ENCODE measurements around the gene OBSCN. TPM values are rescaled to one million over a fixed set of nuclear protein-coding genes. Genes with fewer than 3 reads are reported as not detected.

OBSCN gene
- total RNA-seq, 1 experiment from 2014 or later: 33.3 TPM

DNA sequence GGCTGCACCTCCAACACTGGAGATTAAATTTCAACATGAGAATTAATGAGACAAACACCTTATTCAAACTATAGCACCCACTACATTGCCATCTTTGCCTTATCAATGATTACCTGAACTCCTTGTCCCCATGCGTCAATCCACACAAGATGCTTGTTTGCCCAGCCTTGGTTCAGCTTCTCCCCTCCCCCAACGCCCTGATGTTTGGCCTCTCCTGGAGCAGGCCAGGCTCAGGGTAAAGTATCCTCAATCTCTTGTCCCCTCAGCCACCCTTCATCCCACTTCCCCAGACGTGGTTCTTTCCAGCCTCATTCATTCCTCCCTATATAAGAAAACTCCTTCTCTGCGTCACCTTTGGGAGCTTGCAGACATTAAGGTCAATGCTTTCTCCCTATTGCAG is 220.6 kb downstream of the OBSCN start:
- peaks cover 0 to 3% of the 10 kb centered on the region in 2 experiments; a peak in 3 of 5 replicates for H3K9me3 Mint-ChIP-seq
- H3K4me2 ChIP-seq (ENCODE audit: insufficient read depth, insufficient read length, low read length): no peak overlapping the region
- no CpG with 5 or more reads among the region's 4 CpGs for WGBS (ENCODE audit: extremely low coverage, insufficient read length, low lambda C conversion rate)
- H2AFZ ChIP-seq (ENCODE audit: low read length): no peak overlapping the region
- no peak overlapping the region for H3K23ac ChIP-seq (ENCODE audit: insufficient read length, low read depth, low read length)
- no peaks in the 10 kb centered on the region for H3K79me1 ChIP-seq (ENCODE audit: insufficient read depth, low read depth, low read length, poor library complexity, severe bottlenecking)
- no peaks in the 10 kb centered on the region for H3K36me3 Mint-ChIP-seq (ENCODE audit: insufficient read depth in 1 of 3, low read depth in 3 of 3)
- H4K91ac ChIP-seq (ENCODE audit: insufficient read length, low read depth, low read length): no peak overlapping the region
- peaks cover 81% of the 10 kb centered on the region for H3K27me3 Mint-ChIP-seq (ENCODE audit: low read depth)
- no peak overlapping the region for H3K14ac ChIP-seq (ENCODE audit: insufficient read depth, low read length)
- H3K23me2 ChIP-seq (ENCODE audit: insufficient read length, low read depth, low read length, poor library complexity, severe bottlenecking): no peaks in the 10 kb centered on the region
- H2AK5ac ChIP-seq (ENCODE audit: insufficient read length, low read length): no peak overlapping the region
- no peak overlapping the region for H2BK15ac ChIP-seq (ENCODE audit: low read depth, low read length)
- H3K4me1 ChIP-seq (ENCODE audit: insufficient read depth, low read length): no peaks in the 10 kb centered on the region; the same call in 1 of the 2 replicates
- H3K56ac ChIP-seq (ENCODE audit: insufficient read length, low read depth, low read length): no peak overlapping the region
- peaks cover 17 to 25% of the 10 kb centered on the region in 2 experiments for H3K4me1 Mint-ChIP-seq
- H3T11ph ChIP-seq (ENCODE audit: low read length): no peak overlapping the region
- H3K9ac ChIP-seq (ENCODE audit: extremely low read depth, insufficient read length, low read length): no peak overlapping the region
- H3K4me3 Mint-ChIP-seq: no peak overlapping the region; a peak in 1 of 5 replicates
- no peak for DNase-seq
- H2BK120ac ChIP-seq (ENCODE audit: low read depth, low read length, poor library complexity, severe bottlenecking): no peak overlapping the region
- H2BK12ac ChIP-seq (ENCODE audit: insufficient read length, low read depth, low read length): no peak overlapping the region
- no peak overlapping the region for H2BK20ac ChIP-seq (ENCODE audit: low read depth, low read length, poor library complexity, severe bottlenecking)
- TF ChIP-seq, protein P1, sequence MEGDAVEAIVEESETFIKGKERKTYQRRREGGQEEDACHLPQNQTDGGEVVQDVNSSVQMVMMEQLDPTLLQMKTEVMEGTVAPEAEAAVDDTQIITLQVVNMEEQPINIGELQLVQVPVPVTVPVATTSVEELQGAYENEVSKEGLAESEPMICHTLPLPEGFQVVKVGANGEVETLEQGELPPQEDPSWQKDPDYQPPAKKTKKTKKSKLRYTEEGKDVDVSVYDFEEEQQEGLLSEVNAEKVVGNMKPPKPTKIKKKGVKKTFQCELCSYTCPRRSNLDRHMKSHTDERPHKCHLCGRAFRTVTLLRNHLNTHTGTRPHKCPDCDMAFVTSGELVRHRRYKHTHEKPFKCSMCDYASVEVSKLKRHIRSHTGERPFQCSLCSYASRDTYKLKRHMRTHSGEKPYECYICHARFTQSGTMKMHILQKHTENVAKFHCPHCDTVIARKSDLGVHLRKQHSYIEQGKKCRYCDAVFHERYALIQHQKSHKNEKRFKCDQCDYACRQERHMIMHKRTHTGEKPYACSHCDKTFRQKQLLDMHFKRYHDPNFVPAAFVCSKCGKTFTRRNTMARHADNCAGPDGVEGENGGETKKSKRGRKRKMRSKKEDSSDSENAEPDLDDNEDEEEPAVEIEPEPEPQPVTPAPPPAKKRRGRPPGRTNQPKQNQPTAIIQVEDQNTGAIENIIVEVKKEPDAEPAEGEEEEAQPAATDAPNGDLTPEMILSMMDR (conservative IDR thresholded peaks at IDR 0.05): no peak
- H3K27ac Mint-ChIP-seq: no peak overlapping the region; a peak in 1 of 7 replicates
- H3K79me2 ChIP-seq (ENCODE audit: insufficient read depth, low read length): no peaks in the 10 kb centered on the region
- H3K18ac ChIP-seq (ENCODE audit: insufficient read length, low read depth, low read length): no peak overlapping the region
- H4K20me1 ChIP-seq (ENCODE audit: control insufficient read depth, insufficient read depth, insufficient read length): no peaks in the 10 kb centered on the region
- no peak overlapping the region for H4K8ac ChIP-seq (replicated peaks; ENCODE audit: insufficient read length, low read depth, low read length)
- H3K27ac ChIP-seq (ENCODE audit: insufficient read length, low read depth, low read length): no peak overlapping the region
- no peak overlapping the region for H3K4ac ChIP-seq (ENCODE audit: low read depth, low read length)
- H2BK5ac ChIP-seq (ENCODE audit: insufficient read length, low read length): no peak overlapping the region
- H3K9me3 ChIP-seq (ENCODE audit: control insufficient read depth, low read depth, low read length): no peaks in the 10 kb centered on the region
- no peak overlapping the region for H4K5ac ChIP-seq (ENCODE audit: insufficient read length, low read depth, low read length)
- peaks cover 11% of the 10 kb centered on the region; the same call in 1 of the 2 replicates for H3K27me3 ChIP-seq (ENCODE audit: insufficient read depth, low read length)

Small RNA genes lying within 50 kb of the gene (microRNA-seq; reads per million reads assigned to microRNA genes)
- not detected for gene MIR6742 (ENCODE audit: borderline microRNAs expressed)

Other genes starting within 250 kb of the OBSCN start
- 0.17 and 0.20 TPM in 2 replicates for gene WNT3A, start 201.0 kb upstream of the OBSCN start, total RNA-seq (2021)
- gene ARF1, start 125.3 kb upstream of the OBSCN start, total RNA-seq (2021): 258 and 279 TPM in 2 replicates
- gene C1orf35, start 104.7 kb upstream of the OBSCN start, total RNA-seq (2021): 31.0 and 31.3 TPM in 2 replicates
- 56.9 and 62.3 TPM in 2 replicates for gene MRPL55, start 98.7 kb upstream of the OBSCN start, total RNA-seq (2021)
- gene GUK1, start 67.8 kb upstream of the OBSCN start, total RNA-seq (2021): 88.2 and 94.3 TPM in 2 replicates
- 1.4 and 1.6 TPM in 2 replicates for gene GJC2, start 58.1 kb upstream of the OBSCN start, total RNA-seq (2021)
- 11.8 and 12.6 TPM in 2 replicates for gene IBA57, start 42.2 kb upstream of the OBSCN start, total RNA-seq (2021)
- 38.1 and 41.4 TPM in 2 replicates for gene TRIM11, start 198.8 kb downstream of the OBSCN start, total RNA-seq (2021)
- 2.8 TPM in 2 replicates for gene TRIM17, start 208.8 kb downstream of the OBSCN start, total RNA-seq (2021)

Data from H9 (cell line).